ENCODE results near the gene METTL17. TPM values are rescaled to one million over a fixed set of nuclear protein-coding genes. Genes with fewer than 3 reads are reported as not detected.
A peak's percentile ranks its signal among the peaks of the same experiment; 100 is the strongest.

The METTL17 gene
- total and polyA plus RNA-seq, 2 of the 13 experiments (the other 11 are each of a cell fraction or from before 2014, with no cell fraction given), result 122 to 199 TPM

DNA sequence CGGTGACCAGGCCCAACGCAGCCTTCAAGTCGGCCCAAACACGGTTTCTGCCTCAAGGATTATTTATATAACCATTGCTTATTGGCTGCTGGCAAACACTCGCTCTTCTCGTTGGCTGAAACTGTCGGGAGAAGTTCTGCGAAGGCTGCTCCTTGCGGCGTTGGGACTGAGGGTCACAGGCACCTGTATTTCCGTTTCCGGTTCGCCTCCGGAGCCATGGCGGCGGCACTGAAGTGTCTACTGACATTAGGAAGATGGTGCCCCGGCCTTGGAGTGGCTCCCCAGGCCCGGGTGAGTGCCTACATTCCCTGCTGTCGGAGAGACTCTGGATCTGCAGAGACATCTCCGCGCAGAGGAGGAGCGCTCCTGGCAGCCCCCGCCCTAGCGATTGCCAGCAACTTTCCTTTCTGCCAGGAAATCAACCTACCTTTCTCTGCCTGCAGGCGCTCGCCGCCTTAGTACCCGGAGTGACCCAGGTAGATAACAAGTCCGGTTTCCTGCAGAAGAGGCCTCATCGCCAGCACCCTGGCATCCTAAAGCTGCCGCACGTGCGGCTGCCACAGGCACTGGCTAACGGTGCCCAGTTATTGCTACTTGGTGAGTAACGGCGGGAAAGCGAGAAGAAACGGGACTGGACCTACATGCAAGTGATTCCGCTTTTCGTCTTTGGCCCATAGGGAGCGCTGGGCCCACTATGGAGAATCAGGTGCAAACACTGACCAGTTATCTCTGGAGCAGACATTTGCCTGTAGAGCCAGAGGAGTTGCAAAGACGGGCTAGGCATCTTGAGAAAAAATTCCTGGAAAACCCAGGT is at the start of gene METTL17 (continued):
- TF ChIP-seq, protein P1, sequence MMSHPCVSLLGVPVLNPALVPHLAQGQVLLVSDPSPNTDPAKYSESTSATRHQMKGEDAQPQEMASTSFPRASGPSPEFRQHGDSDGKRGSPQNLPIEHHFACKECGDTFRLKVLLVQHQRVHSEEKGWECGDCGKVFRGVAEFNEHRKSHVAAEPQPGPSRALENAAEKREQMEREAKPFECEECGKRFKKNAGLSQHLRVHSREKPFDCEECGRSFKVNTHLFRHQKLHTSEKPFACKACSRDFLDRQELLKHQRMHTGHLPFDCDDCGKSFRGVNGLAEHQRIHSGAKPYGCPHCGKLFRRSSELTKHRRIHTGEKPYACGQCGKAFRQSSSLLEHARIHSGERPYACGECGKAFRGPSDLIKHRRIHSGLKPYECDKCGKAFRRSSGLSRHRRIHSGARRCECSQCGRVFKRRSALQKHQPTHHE (CRISPR knock-in tag; IDR thresholded peaks at IDR 0.05; ENCODE audit: borderline replicate concordance), result no peak; the same call in 1 of the 2 replicates
- no peak for TF ChIP-seq TBL1XR1 (IDR thresholded peaks at IDR 0.05; ENCODE audit: borderline replicate concordance, low read length, partially characterized antibody)
- TF ChIP-seq ZNF891 (CRISPR knock-in tag; IDR thresholded peaks at IDR 0.05), result peak; percentile 91; the same call in 1 of the 2 replicates
- peak; percentile 55; the same call in 1 of the 2 replicates for TF ChIP-seq TARDBP (CRISPR knock-in tag; IDR thresholded peaks at IDR 0.05)
- TF ChIP-seq, protein P2, sequence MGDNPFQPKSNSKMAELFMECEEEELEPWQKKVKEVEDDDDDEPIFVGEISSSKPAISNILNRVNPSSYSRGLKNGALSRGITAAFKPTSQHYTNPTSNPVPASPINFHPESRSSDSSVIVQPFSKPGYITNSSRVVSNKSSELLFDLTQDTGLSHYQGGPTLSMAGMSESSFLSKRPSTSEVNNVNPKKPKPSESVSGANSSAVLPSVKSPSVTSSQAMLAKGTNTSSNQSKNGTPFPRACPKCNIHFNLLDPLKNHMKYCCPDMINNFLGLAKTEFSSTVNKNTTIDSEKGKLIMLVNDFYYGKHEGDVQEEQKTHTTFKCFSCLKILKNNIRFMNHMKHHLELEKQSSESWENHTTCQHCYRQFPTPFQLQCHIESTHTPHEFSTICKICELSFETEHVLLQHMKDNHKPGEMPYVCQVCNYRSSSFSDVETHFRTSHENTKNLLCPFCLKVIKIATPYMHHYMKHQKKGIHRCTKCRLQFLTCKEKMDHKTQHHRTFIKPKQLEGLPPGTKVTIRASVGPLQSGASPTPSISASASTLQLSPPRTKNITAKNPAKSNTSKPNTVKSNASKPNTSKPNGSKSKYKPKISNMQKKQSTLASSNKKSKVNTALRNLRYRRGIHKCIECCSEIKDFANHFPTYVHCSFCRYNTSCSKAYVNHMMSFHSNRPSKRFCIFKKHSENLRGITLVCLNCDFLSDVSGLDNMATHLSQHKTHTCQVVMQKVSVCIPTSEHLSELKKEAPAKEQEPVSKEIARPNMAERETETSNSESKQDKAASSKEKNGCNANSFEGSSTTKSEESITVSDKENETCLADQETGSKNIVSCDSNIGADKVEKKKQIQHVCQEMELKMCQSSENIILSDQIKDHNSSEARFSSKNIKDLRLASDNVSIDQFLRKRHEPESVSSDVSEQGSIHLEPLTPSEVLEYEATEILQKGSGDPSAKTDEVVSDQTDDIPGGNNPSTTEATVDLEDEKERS (CRISPR knock-in tag; IDR thresholded peaks at IDR 0.05), result peak; percentile 58; the same call in 1 of the 2 replicates
- TF ChIP-seq, protein P3, sequence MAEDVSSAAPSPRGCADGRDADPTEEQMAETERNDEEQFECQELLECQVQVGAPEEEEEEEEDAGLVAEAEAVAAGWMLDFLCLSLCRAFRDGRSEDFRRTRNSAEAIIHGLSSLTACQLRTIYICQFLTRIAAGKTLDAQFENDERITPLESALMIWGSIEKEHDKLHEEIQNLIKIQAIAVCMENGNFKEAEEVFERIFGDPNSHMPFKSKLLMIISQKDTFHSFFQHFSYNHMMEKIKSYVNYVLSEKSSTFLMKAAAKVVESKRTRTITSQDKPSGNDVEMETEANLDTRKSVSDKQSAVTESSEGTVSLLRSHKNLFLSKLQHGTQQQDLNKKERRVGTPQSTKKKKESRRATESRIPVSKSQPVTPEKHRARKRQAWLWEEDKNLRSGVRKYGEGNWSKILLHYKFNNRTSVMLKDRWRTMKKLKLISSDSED (CRISPR knock-in tag; IDR thresholded peaks at IDR 0.05), result no peak
- TF ChIP-seq GABPA (IDR thresholded peaks at IDR 0.05; ENCODE audit: low read depth, low read length), result peak; percentile 97
- TF ChIP-seq GABPA (CRISPR knock-in tag; IDR thresholded peaks at IDR 0.05; ENCODE audit: low read depth), result peak; percentile 96
- TF ChIP-seq SETDB1 (CRISPR knock-in tag; IDR thresholded peaks at IDR 0.05; ENCODE audit: borderline replicate concordance), result peak; percentile 78; the same call in 1 of the 2 replicates
- TF ChIP-seq ZNF232 (CRISPR knock-in tag; IDR thresholded peaks at IDR 0.05; ENCODE audit: borderline replicate concordance), result peak; percentile 11; the same call in 1 of the 2 replicates
- no peak for TF ChIP-seq MYNN (CRISPR knock-in tag; IDR thresholded peaks at IDR 0.05; ENCODE audit: low read depth)
- TF ChIP-seq TRIM24 (CRISPR knock-in tag; IDR thresholded peaks at IDR 0.05), result no peak
- TF ChIP-seq ZNF616 (CRISPR knock-in tag; IDR thresholded peaks at IDR 0.05; ENCODE audit: low read depth), result no peak
- TF ChIP-seq, protein P4, sequence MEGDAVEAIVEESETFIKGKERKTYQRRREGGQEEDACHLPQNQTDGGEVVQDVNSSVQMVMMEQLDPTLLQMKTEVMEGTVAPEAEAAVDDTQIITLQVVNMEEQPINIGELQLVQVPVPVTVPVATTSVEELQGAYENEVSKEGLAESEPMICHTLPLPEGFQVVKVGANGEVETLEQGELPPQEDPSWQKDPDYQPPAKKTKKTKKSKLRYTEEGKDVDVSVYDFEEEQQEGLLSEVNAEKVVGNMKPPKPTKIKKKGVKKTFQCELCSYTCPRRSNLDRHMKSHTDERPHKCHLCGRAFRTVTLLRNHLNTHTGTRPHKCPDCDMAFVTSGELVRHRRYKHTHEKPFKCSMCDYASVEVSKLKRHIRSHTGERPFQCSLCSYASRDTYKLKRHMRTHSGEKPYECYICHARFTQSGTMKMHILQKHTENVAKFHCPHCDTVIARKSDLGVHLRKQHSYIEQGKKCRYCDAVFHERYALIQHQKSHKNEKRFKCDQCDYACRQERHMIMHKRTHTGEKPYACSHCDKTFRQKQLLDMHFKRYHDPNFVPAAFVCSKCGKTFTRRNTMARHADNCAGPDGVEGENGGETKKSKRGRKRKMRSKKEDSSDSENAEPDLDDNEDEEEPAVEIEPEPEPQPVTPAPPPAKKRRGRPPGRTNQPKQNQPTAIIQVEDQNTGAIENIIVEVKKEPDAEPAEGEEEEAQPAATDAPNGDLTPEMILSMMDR (CRISPR knock-in tag; IDR thresholded peaks at IDR 0.05), result peak; percentile 79
- TF ChIP-seq RFX5 (IDR thresholded peaks at IDR 0.05; ENCODE audit: low read depth, low read length), result 0 out of 2 replicates have a peak, but pooled peaks have one; percentile 19
- no peak for TF ChIP-seq ZFP36 (IDR thresholded peaks at IDR 0.05; ENCODE audit: borderline replicate concordance, low read depth, low read length, partially characterized antibody)
- TF ChIP-seq ZNF703 (CRISPR knock-in tag; IDR thresholded peaks at IDR 0.05; ENCODE audit: borderline replicate concordance), result no peak
- TF ChIP-seq GZF1 (CRISPR knock-in tag; IDR thresholded peaks at IDR 0.05), result peak; percentile 78
- peak; percentile 69; the same call in 1 of the 2 replicates for TF ChIP-seq GFI1 (CRISPR knock-in tag; IDR thresholded peaks at IDR 0.05; ENCODE audit: borderline replicate concordance)
- TF ChIP-seq, protein P5, sequence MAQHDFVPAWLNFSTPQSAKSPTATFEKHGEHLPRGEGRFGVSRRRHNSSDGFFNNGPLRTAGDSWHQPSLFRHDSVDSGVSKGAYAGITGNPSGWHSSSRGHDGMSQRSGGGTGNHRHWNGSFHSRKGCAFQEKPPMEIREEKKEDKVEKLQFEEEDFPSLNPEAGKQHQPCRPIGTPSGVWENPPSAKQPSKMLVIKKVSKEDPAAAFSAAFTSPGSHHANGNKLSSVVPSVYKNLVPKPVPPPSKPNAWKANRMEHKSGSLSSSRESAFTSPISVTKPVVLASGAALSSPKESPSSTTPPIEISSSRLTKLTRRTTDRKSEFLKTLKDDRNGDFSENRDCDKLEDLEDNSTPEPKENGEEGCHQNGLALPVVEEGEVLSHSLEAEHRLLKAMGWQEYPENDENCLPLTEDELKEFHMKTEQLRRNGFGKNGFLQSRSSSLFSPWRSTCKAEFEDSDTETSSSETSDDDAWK (CRISPR knock-in tag; IDR thresholded peaks at IDR 0.05), result no peak

Measured in HepG2 (cell line).